Fibroblast of villous mesenchyme (primary cell): ENCODE results near the gene PTOV1. TPM values are rescaled to one million over a fixed set of nuclear protein-coding genes. Genes with fewer than 3 reads are reported as not detected.

Experiments used
- DNase-seq: peaks from one replicate; pipeline ENCODE4 v3.0.0-alpha.2; 2010; ENCODE audit warnings: low read depth
- H3K4me3 ChIP-seq: 2 replicates; pipeline ENCODE4 v1.5.1; 2011; ENCODE audit warnings: low read depth, mild to moderate bottlenecking, low read length
- CTCF ChIP-seq: IDR thresholded peaks from 2 replicates; pipeline ENCODE4 v1.5.1; 2012; ENCODE audit warnings: low read depth, mild to moderate bottlenecking, low read length; ENCODE audit not compliant: insufficient read depth
- total RNA-seq: library from RNA; depleted of rRNA; stranded (reverse); fragments of >200 nt; gene quantifications from 2 replicates; pipeline ENCODE4 v1.2.3, GENCODE V29; 2012

PTOV1 gene
- total RNA-seq, 1 donor: 47.9 TPM

GRCh38 chr19:49881186-49881585, 30.2 kb downstream of the PTOV1 start:
- no peak overlapping the region for H3K4me3 ChIP-seq
- DNase-seq: no peak
- no peak for TF ChIP-seq CTCF

GRCh38 chr19:49881672-49882394, 30.9 kb downstream of the PTOV1 start:
- no peak for TF ChIP-seq CTCF
- H3K4me3 ChIP-seq: no peak overlapping the region
- no peak for DNase-seq

- TF ChIP-seq CTCF: no peak
- no peak overlapping the region for H3K4me3 ChIP-seq
- DNase-seq: no peak
Measured at GRCh38 chr19:49882643-49883042, 31.7 kb downstream of the PTOV1 start.

- no peak for DNase-seq
- TF ChIP-seq CTCF: no peak
- H3K4me3 ChIP-seq: no peak overlapping the region
Measured at GRCh38 chr19:49883094-49883493, 32.1 kb downstream of the PTOV1 start.

- TF ChIP-seq CTCF: no peak
- DNase-seq: no peak
- no peak overlapping the region for H3K4me3 ChIP-seq
Measured at GRCh38 chr19:49884109-49884508, 33.1 kb downstream of the PTOV1 start.

- no peak for DNase-seq
- no peak overlapping the region for H3K4me3 ChIP-seq
- no peak for TF ChIP-seq CTCF
Measured at GRCh38 chr19:49884760-49885159, 33.8 kb downstream of the PTOV1 start.

- TF ChIP-seq CTCF: no peak
Measured at GRCh38 chr19:49887037-49887664, 36.2 kb downstream of the PTOV1 start.

More at GRCh38 chr19:49887037-49887664, 36.2 kb downstream of the PTOV1 start:
- no peak overlapping the region for H3K4me3 ChIP-seq
- DNase-seq: no peak
